Activated T-helper 17 cell treated with anti-CD3 and anti-CD28 coated beads, Interleukin-2, amount 50 U/mL, for 72 hours (primary cell): ENCODE data around the gene RPLP2. TPM values are rescaled to one million over a fixed set of nuclear protein-coding genes. Genes with fewer than 3 reads are reported as not detected.

Source experiments
- ATAC-seq: fragments of 150-1000 bp; cut with Tn5 transposase; replicated peaks from 2 replicates; pipeline ENCODE4 v1.10.0; 2021; ENCODE audit warnings: mild to moderate bottlenecking, moderate library complexity
- H3K27ac Mint-ChIP-seq: one replicate; pipeline ENCODE4 v1.8.0; 2022; ENCODE audit warnings: mixed read lengths
- H3K27me3 Mint-ChIP-seq: one replicate; pipeline ENCODE4 v1.8.0; 2022; ENCODE audit warnings: mixed read lengths
- H3K36me3 Mint-ChIP-seq: one replicate; pipeline ENCODE4 v1.8.0; 2022; ENCODE audit warnings: low read depth, mild to moderate bottlenecking, mixed read lengths
- H3K4me1 Mint-ChIP-seq: one replicate; pipeline ENCODE4 v1.8.0; 2022; ENCODE audit warnings: mixed read lengths
- H3K4me3 Mint-ChIP-seq: one replicate; pipeline ENCODE4 v1.8.0; 2022; ENCODE audit warnings: mild to moderate bottlenecking, mixed read lengths
- H3K9me3 Mint-ChIP-seq: one replicate; pipeline ENCODE4 v1.8.0; 2022; ENCODE audit warnings: mixed read lengths
- total RNA-seq, 2 donors: library from RNA; stranded (reverse); gene quantifications; one replicate each; pipeline ENCODE4 v1.2.3, GENCODE V29; 2022

The RPLP2 gene
- total RNA-seq, 2 donors from 2014 or later = 2,744 to 3,086 TPM

GRCh38 chr11:827146-827896 lies 17.6 kb downstream of the RPLP2 start:
- peaks cover 7% of the 10 kb centered on the region for H3K27me3 Mint-ChIP-seq
- H3K4me3 Mint-ChIP-seq = peak overlapping the region; percentile 65
- ATAC-seq = peak; percentile 46
- H3K4me1 Mint-ChIP-seq = peaks cover 6% of the 10 kb centered on the region
- H3K9me3 Mint-ChIP-seq = no peaks in the 10 kb centered on the region
- peaks cover 16% of the 10 kb centered on the region for H3K36me3 Mint-ChIP-seq
- no peak overlapping the region for H3K27ac Mint-ChIP-seq

GRCh38 chr11:827897-828192 lies 18.1 kb downstream of the RPLP2 start, which contains the start of gene CRACR2B:
Gene CRACR2B (plus strand): TSS chr11:827919. CDS start chr11:828608, 689 bp downstream.
- Mint-ChIP-seq H3K4me3 (peak within 1 kb of the TSS; percentile 65), H3K36me3 (peaks cover 16% of the 10 kb centered on the region), H3K27ac (no peak within 1 kb of the TSS), H3K4me1 (peaks cover 6% of the 10 kb centered on the region), H3K27me3 (peaks cover 7% of the 10 kb centered on the region), H3K9me3 (no peaks in the 10 kb centered on the region)
- ATAC-seq = no peak

GRCh38 chr11:828506-829175 lies 18.9 kb downstream of the RPLP2 start:
- peak overlapping the region; percentile 65 for H3K4me3 Mint-ChIP-seq

GRCh38 chr11:829176-829846 lies 19.5 kb downstream of the RPLP2 start:
- H3K4me3 Mint-ChIP-seq = peak overlapping the region; percentile 43
- no peaks in the 10 kb centered on the region for H3K9me3 Mint-ChIP-seq

More at GRCh38 chr11:828506-829175, 18.9 kb downstream of the RPLP2 start:
- Mint-ChIP-seq H3K36me3 (peaks cover 11% of the 10 kb centered on the region), H3K27ac (no peak overlapping the region), H3K27me3 (peaks cover 7% of the 10 kb centered on the region), H3K9me3 (no peaks in the 10 kb centered on the region), H3K4me1 (peaks cover 6% of the 10 kb centered on the region)
- no peak for ATAC-seq

GRCh38 chr11:829847-830294 lies 20.1 kb downstream of the RPLP2 start:
- ATAC-seq = no peak
- peak overlapping the region; percentile 43 for H3K4me3 Mint-ChIP-seq
- H3K9me3 Mint-ChIP-seq = no peaks in the 10 kb centered on the region
- H3K27ac Mint-ChIP-seq = no peak overlapping the region
- H3K27me3 Mint-ChIP-seq = peaks cover 7% of the 10 kb centered on the region
- H3K4me1 Mint-ChIP-seq = peaks cover 10% of the 10 kb centered on the region
- H3K36me3 Mint-ChIP-seq = peaks cover 7% of the 10 kb centered on the region

More at GRCh38 chr11:829176-829846, 19.5 kb downstream of the RPLP2 start:
- no peak for ATAC-seq
- peaks cover 10% of the 10 kb centered on the region for H3K4me1 Mint-ChIP-seq
- no peak overlapping the region for H3K27ac Mint-ChIP-seq
- peaks cover 7% of the 10 kb centered on the region for H3K27me3 Mint-ChIP-seq
- H3K36me3 Mint-ChIP-seq = peaks cover 11% of the 10 kb centered on the region

GRCh38 chr11:830295-831117 lies 20.7 kb downstream of the RPLP2 start:
- ATAC-seq = peak; percentile 40
- H3K9me3 Mint-ChIP-seq = no peaks in the 10 kb centered on the region
- peak overlapping the region; percentile 43 for H3K4me3 Mint-ChIP-seq
- H3K27ac Mint-ChIP-seq = no peak overlapping the region
- peaks cover 7% of the 10 kb centered on the region for H3K27me3 Mint-ChIP-seq
- peaks cover under 1% of the 10 kb centered on the region for H3K36me3 Mint-ChIP-seq
- H3K4me1 Mint-ChIP-seq = peaks cover 10% of the 10 kb centered on the region

GRCh38 chr11:831118-831864 lies 21.5 kb downstream of the RPLP2 start:
- no peak for ATAC-seq
- H3K9me3 Mint-ChIP-seq = no peaks in the 10 kb centered on the region
- H3K27ac Mint-ChIP-seq = no peak overlapping the region
- no peaks in the 10 kb centered on the region for H3K36me3 Mint-ChIP-seq
- peak overlapping the region; percentile 43 for H3K4me3 Mint-ChIP-seq
- H3K4me1 Mint-ChIP-seq = peaks cover 10% of the 10 kb centered on the region
- peaks cover 7% of the 10 kb centered on the region for H3K27me3 Mint-ChIP-seq

- Mint-ChIP-seq H3K4me3 (peak overlapping the region; percentile 43), H3K36me3 (no peaks in the 10 kb centered on the region), H3K27ac (no peak overlapping the region), H3K9me3 (no peaks in the 10 kb centered on the region), H3K27me3 (peaks cover 7% of the 10 kb centered on the region), H3K4me1 (peaks cover 10% of the 10 kb centered on the region)
- ATAC-seq = no peak
Measured at GRCh38 chr11:831961-832528, 22.3 kb downstream of the RPLP2 start.

- peak; percentile 79 for ATAC-seq
- Mint-ChIP-seq H3K27ac (no peak within 1 kb of the TSS), H3K4me1 (peaks cover 8% of the 10 kb centered on the region), H3K36me3 (no peaks in the 10 kb centered on the region), H3K9me3 (no peaks in the 10 kb centered on the region), H3K4me3 (peak within 1 kb of the TSS; percentile 78), H3K27me3 (peaks cover 5% of the 10 kb centered on the region)
Measured at GRCh38 chr11:832529-833113, 22.9 kb downstream of the RPLP2 start, which contains the start of gene CD151. Gene CD151 (plus strand): TSS chr11:832952. CDS start chr11:836070, 3,118 bp downstream.

- peaks cover 5% of the 10 kb centered on the region for H3K4me1 Mint-ChIP-seq
Measured at GRCh38 chr11:833114-833791, 23.5 kb downstream of the RPLP2 start.

GRCh38 chr11:833849-834311 lies 24.1 kb downstream of the RPLP2 start:
- H3K4me1 Mint-ChIP-seq = peaks cover 5% of the 10 kb centered on the region
- no peak overlapping the region for H3K27ac Mint-ChIP-seq
- no peak for ATAC-seq
- peaks cover 3% of the 10 kb centered on the region for H3K27me3 Mint-ChIP-seq
- no peaks in the 10 kb centered on the region for H3K9me3 Mint-ChIP-seq
- H3K4me3 Mint-ChIP-seq = peak overlapping the region; percentile 78
- H3K36me3 Mint-ChIP-seq = no peaks in the 10 kb centered on the region

More at GRCh38 chr11:833114-833791, 23.5 kb downstream of the RPLP2 start:
- Mint-ChIP-seq H3K27ac (no peak overlapping the region), H3K27me3 (peaks cover 3% of the 10 kb centered on the region), H3K9me3 (no peaks in the 10 kb centered on the region), H3K4me3 (peak overlapping the region; percentile 78), H3K36me3 (no peaks in the 10 kb centered on the region)
- peak; percentile 52 for ATAC-seq
